DOHH2 (cell line): ENCODE results near the gene TIAM2.

Experiments used
- H3F3A ChIP-seq: fragments of 200-600 bp; sonication (generic), shearing (Covaris generic); 2 replicates; pipeline ENCODE4 v1.6.0; 2016; ENCODE audit warnings: antibody characterized with exemption, mild to moderate bottlenecking; ENCODE audit not compliant: control insufficient read depth, insufficient read depth
- H3K27ac ChIP-seq: fragments of 200-600 bp; sonication (generic); 2 replicates; pipeline ENCODE4 v1.5.1; 2014; ENCODE audit warnings: low read depth, mild to moderate bottlenecking, low read length, moderate library complexity
- H3K27me3 ChIP-seq: fragments of 200-600 bp; sonication (generic); 2 replicates; pipeline ENCODE4 v1.6.1; 2014; ENCODE audit warnings: mild to moderate bottlenecking, low read length, mixed read lengths; ENCODE audit not compliant: control insufficient read depth
- H3K36me3 ChIP-seq: fragments of 200-600 bp; sonication (generic); 2 replicates; pipeline ENCODE4 v1.6.1; 2014; ENCODE audit warnings: mild to moderate bottlenecking, low read length, moderate library complexity, mixed read lengths; ENCODE audit not compliant: control insufficient read depth
- H3K4me1 ChIP-seq: fragments of 200-600 bp; sonication (generic); 2 replicates; pipeline ENCODE4 v1.6.1; 2014; ENCODE audit warnings: mild to moderate bottlenecking, low read length, mixed read lengths; ENCODE audit not compliant: control insufficient read depth
- H3K4me2 ChIP-seq: fragments of 200-600 bp; sonication (generic); 2 replicates; pipeline ENCODE4 v1.6.0; 2014; ENCODE audit warnings: mild to moderate bottlenecking, low read length, moderate library complexity
- H3K4me3 ChIP-seq: fragments of 200-600 bp; sonication (generic); 2 replicates; pipeline ENCODE4 v1.5.1; 2014; ENCODE audit warnings: mild to moderate bottlenecking, low read length, mixed read lengths
- H3K79me2 ChIP-seq: fragments of 200-600 bp; sonication (generic); 2 replicates; pipeline ENCODE4 v1.6.1; 2014; ENCODE audit warnings: mild to moderate bottlenecking, low read length, mixed read lengths; ENCODE audit not compliant: control insufficient read depth
- H3K9me2 ChIP-seq: fragments of 200-600 bp; sonication (generic); replicated peaks from 2 replicates; pipeline ENCODE4 v1.6.1; 2014; ENCODE audit warnings: mild to moderate bottlenecking, low read length, mixed read lengths; ENCODE audit not compliant: control insufficient read depth
- H3K9me3 ChIP-seq: fragments of 200-600 bp; sonication (generic); 2 replicates; pipeline ENCODE4 v1.6.1; 2014; ENCODE audit warnings: antibody characterized with exemption, low read length, mixed read lengths; ENCODE audit not compliant: control insufficient read depth, insufficient read depth
- H4K20me1 ChIP-seq: fragments of 200-600 bp; sonication (generic); 2 replicates; pipeline ENCODE4 v1.6.0; 2014; ENCODE audit warnings: low read depth, mild to moderate bottlenecking, antibody characterized with exemption, low read length, moderate library complexity; ENCODE audit not compliant: control insufficient read depth, insufficient read depth
- CTCF ChIP-seq: fragments of 200-600 bp; sonication (generic); IDR thresholded peaks from one replicate; pipeline ENCODE4 v1.5.1; 2014; ENCODE audit warnings: antibody characterized with exemption, mild to moderate bottlenecking, low read depth, low read length; ENCODE audit not compliant: poor library complexity, severe bottlenecking
- EZH2phosphoT487 ChIP-seq: fragments of 200-600 bp; sonication (generic); IDR thresholded peaks from 2 replicates; pipeline ENCODE4 v1.6.1; 2017; ENCODE audit warnings: borderline replicate concordance, mild to moderate bottlenecking, antibody characterized with exemption, low read length, moderate library complexity, mixed read lengths

TIAM2 gene

GRCh38 chr6:155275808-155276480 lies 280.8 kb downstream of the TIAM2 start:
- Histone ChIP-seq H3K27ac (no peak overlapping the region), H3K4me2 (no peak overlapping the region), H3K4me3 (no peak overlapping the region), H3K27me3 (no peaks in the 10 kb centered on the region), H3K79me2 (no peaks in the 10 kb centered on the region), H4K20me1 (no peaks in the 10 kb centered on the region), H3K4me1 (peaks cover 8% of the 10 kb centered on the region), H3F3A (no peaks in the 10 kb centered on the region), H3K9me2 (no peaks in the 10 kb centered on the region), H3K36me3 (peaks cover 76% of the 10 kb centered on the region), H3K9me3 (no peaks in the 10 kb centered on the region)
- TF ChIP-seq EZH2phosphoT487 (no peak), CTCF (no peak)

- Histone ChIP-seq H3K4me2 (no peak overlapping the region), H3K9me2 (no peaks in the 10 kb centered on the region), H3K4me3 (no peak overlapping the region), H3K9me3 (no peaks in the 10 kb centered on the region), H3K79me2 (no peaks in the 10 kb centered on the region), H3K27ac (no peak overlapping the region), H4K20me1 (no peaks in the 10 kb centered on the region), H3K4me1 (peaks cover 8% of the 10 kb centered on the region), H3F3A (no peaks in the 10 kb centered on the region), H3K36me3 (peaks cover 80% of the 10 kb centered on the region), H3K27me3 (no peaks in the 10 kb centered on the region)
- no peak for TF ChIP-seq CTCF
Measured at GRCh38 chr6:155276638-155277037, 281.5 kb downstream of the TIAM2 start.

- Histone ChIP-seq H3K27ac (no peak overlapping the region), H3K4me1 (peaks cover 8% of the 10 kb centered on the region), H3K27me3 (no peaks in the 10 kb centered on the region), H3K36me3 (peaks cover 77% of the 10 kb centered on the region), H4K20me1 (no peaks in the 10 kb centered on the region), H3K9me2 (no peaks in the 10 kb centered on the region), H3K4me2 (no peak overlapping the region), H3K4me3 (no peak overlapping the region), H3K9me3 (no peaks in the 10 kb centered on the region), H3F3A (no peaks in the 10 kb centered on the region), H3K79me2 (no peaks in the 10 kb centered on the region)
- TF ChIP-seq EZH2phosphoT487 (no peak), CTCF (no peak)
Measured at GRCh38 chr6:155278319-155279049, 283.4 kb downstream of the TIAM2 start.
